ENCODE data around the gene PTPN14.

PTPN14 gene

GRCh38 chr1:214317300-214317699 is 234.1 kb downstream of the PTPN14 start:
- H3K4me2 ChIP-seq (ENCODE audit: insufficient read depth, low read length), result no peak overlapping the region
- TF ChIP-seq CTCF (IDR thresholded peaks at IDR 0.05; ENCODE audit: borderline replicate concordance, extremely low read depth, low read length, poor library complexity, severe bottlenecking), result no peak
- TF ChIP-seq EZH2 (IDR thresholded peaks at IDR 0.05; ENCODE audit: borderline replicate concordance, low read depth, low read length, severe bottlenecking), result no peak
- ATAC-seq (ENCODE audit: insufficient read depth, low read depth) (no peak), DNase-seq (no peak)
- H3K9me3 ChIP-seq (ENCODE audit: insufficient read depth, low read length, severe bottlenecking), result no peaks in the 10 kb centered on the region
- no peak overlapping the region for H3K9ac ChIP-seq (ENCODE audit: low read depth, low read length)
- H3K36me3 ChIP-seq (ENCODE audit: insufficient read depth, low read length), result peaks cover 57% of the 10 kb centered on the region
- no peak overlapping the region for H2AFZ ChIP-seq (ENCODE audit: low read depth, low read length)
- H3K79me2 ChIP-seq (ENCODE audit: insufficient read depth, low read length), result 0 out of 2 replicates have a peak, but pooled peaks cover 4% of the 10 kb centered on the region
- no peak overlapping the region for H3K4me3 ChIP-seq (ENCODE audit: low read depth in 1 of 2, low read length in 2 of 2)
- H4K20me1 ChIP-seq (ENCODE audit: insufficient read depth, low read length), result peaks cover 8% of the 10 kb centered on the region; the same call in 1 of the 2 replicates
- no peaks in the 10 kb centered on the region for H3K27me3 ChIP-seq (ENCODE audit: insufficient read depth, low read length, poor library complexity)
- H3K4me1 ChIP-seq (ENCODE audit: insufficient read depth, low read length), result no peaks in the 10 kb centered on the region
- no peak overlapping the region for H3K27ac ChIP-seq (ENCODE audit: low read length)

GRCh38 chr1:214316593-214316992 is 234.8 kb downstream of the PTPN14 start:
- Histone ChIP-seq H3K9ac (ENCODE audit: low read depth, low read length) (no peak overlapping the region), H2AFZ (ENCODE audit: low read depth, low read length) (no peak overlapping the region), H3K79me2 (ENCODE audit: insufficient read depth, low read length) (0 out of 2 replicates have a peak, but pooled peaks cover 4% of the 10 kb centered on the region), H3K36me3 (ENCODE audit: insufficient read depth, low read length) (peaks cover 50% of the 10 kb centered on the region), H3K27me3 (ENCODE audit: insufficient read depth, low read length, poor library complexity) (no peaks in the 10 kb centered on the region), H3K4me2 (ENCODE audit: insufficient read depth, low read length) (no peak overlapping the region), H3K4me1 (ENCODE audit: insufficient read depth, low read length) (no peaks in the 10 kb centered on the region), H3K9me3 (ENCODE audit: insufficient read depth, low read length, severe bottlenecking) (no peaks in the 10 kb centered on the region), H4K20me1 (ENCODE audit: insufficient read depth, low read length) (peaks cover 8% of the 10 kb centered on the region; the same call in 1 of the 2 replicates), H3K4me3 (ENCODE audit: low read depth in 1 of 2, low read length in 2 of 2) (no peak overlapping the region), H3K27ac (ENCODE audit: low read length) (no peak overlapping the region)
- DNase-seq (no peak), ATAC-seq (ENCODE audit: insufficient read depth, low read depth) (no peak)
- TF ChIP-seq EZH2 (IDR thresholded peaks at IDR 0.05; ENCODE audit: borderline replicate concordance, low read depth, low read length, severe bottlenecking), result no peak
- no peak for TF ChIP-seq CTCF (IDR thresholded peaks at IDR 0.05; ENCODE audit: borderline replicate concordance, extremely low read depth, low read length, poor library complexity, severe bottlenecking)

- H3K4me2 ChIP-seq (ENCODE audit: insufficient read depth, low read length), result no peak overlapping the region
- peaks cover 4% of the 10 kb centered on the region; the same call in 1 of the 2 replicates for H4K20me1 ChIP-seq (ENCODE audit: insufficient read depth, low read length)
- DNase-seq, result no peak
- TF ChIP-seq CTCF (IDR thresholded peaks at IDR 0.05; ENCODE audit: borderline replicate concordance, extremely low read depth, low read length, poor library complexity, severe bottlenecking) (no peak), EZH2 (IDR thresholded peaks at IDR 0.05; ENCODE audit: borderline replicate concordance, low read depth, low read length, severe bottlenecking) (no peak)
- H3K4me1 ChIP-seq (ENCODE audit: insufficient read depth, low read length), result peaks cover 14% of the 10 kb centered on the region
- H3K9ac ChIP-seq (ENCODE audit: low read depth, low read length), result no peak overlapping the region
- H3K27me3 ChIP-seq (ENCODE audit: insufficient read depth, low read length, poor library complexity), result no peaks in the 10 kb centered on the region
- no peak overlapping the region for H2AFZ ChIP-seq (ENCODE audit: low read depth, low read length)
- 0 out of 2 replicates have a peak, but pooled peaks cover 10% of the 10 kb centered on the region for H3K79me2 ChIP-seq (ENCODE audit: insufficient read depth, low read length)
- H3K27ac ChIP-seq (ENCODE audit: low read length), result no peak overlapping the region
- ATAC-seq (ENCODE audit: insufficient read depth, low read depth), result no peak
- peaks cover 34% of the 10 kb centered on the region for H3K36me3 ChIP-seq (ENCODE audit: insufficient read depth, low read length)
- no peak overlapping the region for H3K4me3 ChIP-seq (ENCODE audit: low read depth in 1 of 2, low read length in 2 of 2)
- H3K9me3 ChIP-seq (ENCODE audit: insufficient read depth, low read length, severe bottlenecking), result no peaks in the 10 kb centered on the region
These were observed 237.1 kb downstream of the PTPN14 start for GRCh38 chr1:214314178-214314843.
